GM12878 (cell line): ENCODE measurements around the gene GPC5. TPM values are rescaled to one million over a fixed set of nuclear protein-coding genes. Genes with fewer than 3 reads are reported as not detected.

Source experiments
- ATAC-seq: fragments of 200-7000 bp; cut with Tn5 transposase; 3 replicates; pipeline ENCODE4 v1.9.1; 2020; ENCODE audit warnings: mild to moderate bottlenecking, moderate library complexity
- BruUV-seq: library from RNA; stranded (reverse); fragments of 400-500 nt; replicated peaks from 2 replicates; lab custom pipeline; 2021; lab: Mats Ljungman, UMichigan
- CTCF ChIA-PET: fragments of 300-600 bp; sonication (Branson Sonifier 250); formaldehyde crosslinking; extraction: SDS; loops from one replicate; lab custom pipeline; 2021; ENCODE audit warnings: inconsistent platforms; lab: Yijun Ruan, JAX
- POLR2A ChIA-PET: fragments of 350-600 bp; formaldehyde crosslinking; extraction: SDS; loops from one replicate; lab custom pipeline; 2021; ENCODE audit warnings: inconsistent platforms; lab: Charles Lee
- RAD21 ChIA-PET: fragments of 300-600 bp; sonication (Branson Sonifier 250); formaldehyde crosslinking; loops from one replicate; lab custom pipeline; 2023; ENCODE audit warnings: antibody characterized with exemption; ENCODE audit not compliant: unreplicated experiment; lab: Charles Lee
- SMC1A ChIA-PET: fragments of 300-600 bp; sonication (Branson Sonifier 250); formaldehyde crosslinking; loops from one replicate; lab custom pipeline; 2023; ENCODE audit not compliant: unreplicated experiment, uncharacterized antibody; lab: Charles Lee
- DNase-seq: peaks from one replicate; pipeline ENCODE4 v3.0.0-alpha.2; 2011; ENCODE audit warnings: low read depth, low spot score
- FAIRE-seq: peaks from 3 replicates; lab custom pipeline; 2011; peaks lifted over from hg19 to GRCh38; lab: Jason Lieb, UNC
- H2AFZ ChIP-seq: 2 replicates; pipeline ENCODE4 v1.6.0; 2011; ENCODE audit warnings: low read depth, low read length, control low read depth; ENCODE audit not compliant: control insufficient read depth
- H3K27ac ChIP-seq: 2 replicates; pipeline ENCODE4 v1.5.1; 2011; ENCODE audit warnings: control low read depth; ENCODE audit not compliant: control insufficient read depth, insufficient read depth
- H3K27me3 ChIP-seq, 2 experiments: replicated peaks in 1 of 2; 2 replicates each; pipeline versions ENCODE4 v1.6.0 to v1.6.1; 2011; ENCODE audit warnings: low read length in 1 of 2; ENCODE audit not compliant: control insufficient read depth in 2 of 2, insufficient read depth in 2 of 2
- H3K36me3 ChIP-seq, 2 experiments: 2 replicates each; pipeline ENCODE4 v1.5.1; 2011; ENCODE audit warnings: low read length in 1 of 2; ENCODE audit not compliant: control insufficient read depth in 2 of 2, insufficient read depth in 2 of 2
- H3K4me1 ChIP-seq: 2 replicates; pipeline ENCODE4 v1.6.1; 2011; ENCODE audit warnings: mild to moderate bottlenecking, low read length, moderate library complexity, mixed read lengths; ENCODE audit not compliant: control insufficient read depth, insufficient read depth
- H3K4me2 ChIP-seq: 2 replicates; pipeline ENCODE4 v1.6.0; 2011; ENCODE audit warnings: control low read depth; ENCODE audit not compliant: control insufficient read depth, insufficient read depth
- H3K4me3 ChIP-seq: fragments of 200-600 bp; sonication (generic); 2 replicates; pipeline ENCODE4 v1.5.1; 2016
- H3K79me2 ChIP-seq: 2 replicates; pipeline ENCODE4 v1.6.0; 2011; ENCODE audit warnings: low read length; ENCODE audit not compliant: control insufficient read depth, insufficient read depth
- H3K9ac ChIP-seq: 2 replicates; pipeline ENCODE4 v1.8.0; 2011; ENCODE audit warnings: low read length, control low read depth, mixed read lengths; ENCODE audit not compliant: control insufficient read depth, insufficient read depth
- H3K9me3 ChIP-seq: replicated peaks from 3 replicates; pipeline ENCODE4 v1.5.1; 2011; ENCODE audit warnings: mild to moderate bottlenecking, low read length; ENCODE audit not compliant: control insufficient read depth, insufficient read depth
- H4K20me1 ChIP-seq: 2 replicates; pipeline ENCODE4 v1.6.0; 2011; ENCODE audit not compliant: control insufficient read depth, insufficient read depth
- BACH1 ChIP-seq: fragments of 450-650 bp; IDR thresholded peaks from 2 replicates; pipeline ENCODE4 v1.6.1; 2017; ENCODE audit warnings: mild to moderate bottlenecking, borderline replicate concordance
- JUND ChIP-seq: IDR thresholded peaks from 2 replicates; pipeline ENCODE4 v1.6.1; 2012; ENCODE audit warnings: low read depth, mild to moderate bottlenecking, low read length, improper control_type of control experiment, moderate library complexity
- NFIC ChIP-seq: IDR thresholded peaks from 2 replicates; pipeline ENCODE4 v1.6.1; 2012; ENCODE audit warnings: low read depth, mild to moderate bottlenecking, inconsistent platforms, low read length, moderate library complexity
- POLR2AphosphoS2 ChIP-seq: IDR thresholded peaks from 2 replicates; pipeline ENCODE4 v1.6.1; 2011; ENCODE audit warnings: low read depth, mild to moderate bottlenecking, low read length, improper control_type of control experiment, moderate library complexity
- SMARCA5 ChIP-seq: fragments of 450-650 bp; IDR thresholded peaks from 2 replicates; pipeline ENCODE4 v1.6.1; 2017; ENCODE audit warnings: mild to moderate bottlenecking
- SMC3 ChIP-seq: IDR thresholded peaks from 2 replicates; pipeline ENCODE4 v1.6.1; 2011; ENCODE audit warnings: low read length, improper control_type of control experiment, borderline replicate concordance
- STAT1 ChIP-seq: fragments of 450-650 bp; conservative IDR thresholded peaks from 2 replicates; pipeline ENCODE4 v1.6.1; 2014; ENCODE audit warnings: antibody characterized with exemption, mild to moderate bottlenecking
- SUPT20H ChIP-seq: IDR thresholded peaks from 2 replicates; pipeline ENCODE4 v1.6.1; 2011; ENCODE audit warnings: low read depth, mild to moderate bottlenecking, low read length, moderate library complexity, borderline replicate concordance; ENCODE audit not compliant: control insufficient read depth
- YBX1 ChIP-seq: fragments of 450-650 bp; IDR thresholded peaks from 2 replicates; pipeline ENCODE4 v1.6.1; 2016; ENCODE audit warnings: antibody characterized with exemption
- in situ Hi-C: fragments of 300-500 bp; cut with MboI; formaldehyde crosslinking; loops from 9 replicates; pipeline ENCODE4 v1.14.3; 2018; ENCODE audit warnings: mixed read lengths
- intact Hi-C: fragments of 100-400 bp; cut with micrococcal nuclease; formaldehyde crosslinking; loops from one replicate; pipeline ENCODE4 v1.14.2; 2022; ENCODE audit not compliant: unreplicated experiment
- polyA plus RNA-seq, 11 experiments: library from polyadenylated mRNA; depleted of rRNA in 4 of 11; unstranded in 6 of 11; stranded (reverse) in 5 of 11; fragments of >200 nt; fragmentation: Nextera tagmentation in 4 of 11; fragmentation: Illumina TruSeq in 1 of 11; extraction: Ambion mirVana in 4 of 11; extraction: Trizol in 1 of 11; gene quantifications; 1 replicate in 1 of 11; 2 replicates in 10 of 11; pipeline versions ENCODE4 v1.2.1 to v1.2.3, GENCODE V29; 2011 to 2016; ENCODE audit warnings: inconsistent platforms in 2 of 11, missing spikeins in 2 of 11, low read depth in 1 of 11
- total RNA-seq, 4 experiments: library from RNA; depleted of rRNA in 3 of 4; stranded (reverse); fragments of >200 nt in 3 of 4; fragmentation: Illumina TruSeq in 1 of 4; extraction: Trizol in 1 of 4; gene quantifications; 2 replicates each; pipeline versions ENCODE4 v1.2.1 to v1.2.3, GENCODE V29; 2013 to 2021
- TF ChIP-seq, protein P1 (sequence below): fragments of 450-650 bp; IDR thresholded peaks from 2 replicates; pipeline ENCODE4 v1.6.1; 2016; ENCODE audit warnings: mild to moderate bottlenecking
- TF ChIP-seq, protein P2 (sequence below): IDR thresholded peaks from 2 replicates; pipeline ENCODE4 v1.6.1; 2011; ENCODE audit warnings: low read depth, low read length, improper control_type of control experiment, borderline replicate concordance
- TF ChIP-seq, protein P3 (sequence below): IDR thresholded peaks from 2 replicates; pipeline ENCODE4 v1.6.1; 2012; ENCODE audit warnings: low read depth, low read length, improper control_type of control experiment
- TF ChIP-seq, protein P4 (sequence below): fragments of 450-650 bp; IDR thresholded peaks from 2 replicates; pipeline ENCODE4 v1.6.1; 2018; ENCODE audit warnings: borderline replicate concordance, mild to moderate bottlenecking; ENCODE audit not compliant: partially characterized antibody

Gene GPC5
- total and polyA plus RNA-seq, 10 of the 15 experiments (the other 5 are each of a cell fraction or from before 2014, with no cell fraction given): 0.05 to 0.87 (median 0.44) TPM; not detected in 1

DNA sequence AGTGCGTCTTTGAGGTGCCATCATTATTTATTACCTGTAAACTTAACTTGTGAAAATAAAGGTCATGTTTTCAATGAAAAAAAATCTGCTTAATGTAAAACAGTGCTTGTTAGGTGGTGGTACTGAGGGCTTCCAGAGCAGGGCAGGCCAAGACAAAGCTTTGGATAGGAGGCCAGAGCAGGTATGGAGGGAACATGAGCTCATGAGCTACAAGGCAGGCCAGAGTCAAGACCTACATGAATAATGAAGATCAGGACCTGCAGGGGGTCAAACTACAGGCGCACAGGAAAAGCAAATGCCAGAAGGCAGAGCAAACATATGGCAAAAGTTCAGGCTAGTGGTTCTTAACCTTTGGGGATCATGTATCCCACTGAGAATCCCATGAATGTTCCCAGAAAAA lies 343.5 kb downstream of the GPC5 start (continued):
- TF ChIP-seq, protein P1, sequence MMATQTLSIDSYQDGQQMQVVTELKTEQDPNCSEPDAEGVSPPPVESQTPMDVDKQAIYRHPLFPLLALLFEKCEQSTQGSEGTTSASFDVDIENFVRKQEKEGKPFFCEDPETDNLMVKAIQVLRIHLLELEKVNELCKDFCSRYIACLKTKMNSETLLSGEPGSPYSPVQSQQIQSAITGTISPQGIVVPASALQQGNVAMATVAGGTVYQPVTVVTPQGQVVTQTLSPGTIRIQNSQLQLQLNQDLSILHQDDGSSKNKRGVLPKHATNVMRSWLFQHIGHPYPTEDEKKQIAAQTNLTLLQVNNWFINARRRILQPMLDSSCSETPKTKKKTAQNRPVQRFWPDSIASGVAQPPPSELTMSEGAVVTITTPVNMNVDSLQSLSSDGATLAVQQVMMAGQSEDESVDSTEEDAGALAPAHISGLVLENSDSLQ: no peak
- TF ChIP-seq, protein P2, sequence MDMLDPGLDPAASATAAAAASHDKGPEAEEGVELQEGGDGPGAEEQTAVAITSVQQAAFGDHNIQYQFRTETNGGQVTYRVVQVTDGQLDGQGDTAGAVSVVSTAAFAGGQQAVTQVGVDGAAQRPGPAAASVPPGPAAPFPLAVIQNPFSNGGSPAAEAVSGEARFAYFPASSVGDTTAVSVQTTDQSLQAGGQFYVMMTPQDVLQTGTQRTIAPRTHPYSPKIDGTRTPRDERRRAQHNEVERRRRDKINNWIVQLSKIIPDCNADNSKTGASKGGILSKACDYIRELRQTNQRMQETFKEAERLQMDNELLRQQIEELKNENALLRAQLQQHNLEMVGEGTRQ: no peak
- TF ChIP-seq NFIC (no peak), SMC3 (no peak)
- TF ChIP-seq, protein P3, sequence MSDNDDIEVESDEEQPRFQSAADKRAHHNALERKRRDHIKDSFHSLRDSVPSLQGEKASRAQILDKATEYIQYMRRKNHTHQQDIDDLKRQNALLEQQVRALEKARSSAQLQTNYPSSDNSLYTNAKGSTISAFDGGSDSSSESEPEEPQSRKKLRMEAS: no peak
- TF ChIP-seq, protein P4, sequence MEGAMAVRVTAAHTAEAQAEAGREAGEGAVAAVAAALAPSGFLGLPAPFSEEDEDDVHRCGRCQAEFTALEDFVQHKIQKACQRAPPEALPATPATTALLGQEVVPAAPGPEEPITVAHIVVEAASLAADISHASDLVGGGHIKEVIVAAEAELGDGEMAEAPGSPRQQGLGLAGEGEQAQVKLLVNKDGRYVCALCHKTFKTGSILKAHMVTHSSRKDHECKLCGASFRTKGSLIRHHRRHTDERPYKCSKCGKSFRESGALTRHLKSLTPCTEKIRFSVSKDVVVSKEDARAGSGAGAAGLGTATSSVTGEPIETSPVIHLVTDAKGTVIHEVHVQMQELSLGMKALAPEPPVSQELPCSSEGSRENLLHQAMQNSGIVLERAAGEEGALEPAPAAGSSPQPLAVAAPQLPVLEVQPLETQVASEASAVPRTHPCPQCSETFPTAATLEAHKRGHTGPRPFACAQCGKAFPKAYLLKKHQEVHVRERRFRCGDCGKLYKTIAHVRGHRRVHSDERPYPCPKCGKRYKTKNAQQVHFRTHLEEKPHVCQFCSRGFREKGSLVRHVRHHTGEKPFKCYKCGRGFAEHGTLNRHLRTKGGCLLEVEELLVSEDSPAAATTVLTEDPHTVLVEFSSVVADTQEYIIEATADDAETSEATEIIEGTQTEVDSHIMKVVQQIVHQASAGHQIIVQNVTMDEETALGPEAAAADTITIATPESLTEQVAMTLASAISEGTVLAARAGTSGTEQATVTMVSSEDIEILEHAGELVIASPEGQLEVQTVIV: no peak

DNA sequence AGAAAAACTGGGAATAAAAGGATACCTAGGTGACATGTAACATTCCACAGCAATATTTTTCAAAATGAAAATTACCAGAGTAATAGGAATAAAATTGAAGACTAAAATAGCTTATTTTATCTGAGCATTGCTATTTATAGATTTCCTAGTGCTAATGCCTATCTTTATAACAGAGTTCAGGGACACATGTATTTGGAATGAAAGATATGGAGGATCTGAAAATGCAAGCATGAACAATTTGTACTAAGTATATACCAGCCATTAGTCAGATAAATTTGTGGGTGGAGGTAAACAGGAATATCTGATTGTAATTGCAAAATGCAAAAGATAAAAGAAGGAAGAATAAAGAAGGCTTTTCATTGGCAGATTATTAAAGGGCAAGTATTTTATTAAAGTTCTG lies 345.9 kb downstream of the GPC5 start:
- SMC1A ChIA-PET: no interaction called here
- POLR2A ChIA-PET: no interaction called here
- CTCF ChIA-PET: no interaction called here
- RAD21 ChIA-PET: no interaction called here
- intact Hi-C loops: no loop called here
- Histone ChIP-seq H3K4me2 (no peak overlapping the region), H3K4me3 (no peak overlapping the region), H3K9me3 (no peaks in the 10 kb centered on the region), H4K20me1 (no peaks in the 10 kb centered on the region), H3K4me1 (no peaks in the 10 kb centered on the region), H3K27me3 (no peaks in the 10 kb centered on the region), H3K79me2 (no peaks in the 10 kb centered on the region)
- no peak for ATAC-seq
- BruUV-seq: no TSS peak
- no peak for DNase-seq
- TF ChIP-seq SUPT20H: no peak
- TF ChIP-seq YBX1: no peak
- TF ChIP-seq JUND: no peak
- no peak for TF ChIP-seq SMARCA5
- TF ChIP-seq BACH1: no peak
- TF ChIP-seq POLR2AphosphoS2: no peak
- no peak for TF ChIP-seq STAT1
- TF ChIP-seq, all 136 proteins: peak for 0
- in situ Hi-C loops: no loop called here
- Histone ChIP-seq H3K27ac (no peak overlapping the region), H3K36me3 (no peaks in the 10 kb centered on the region), H3K9ac (no peak overlapping the region), H2AFZ (no peak overlapping the region)
- FAIRE-seq: no peak
